SK-N-SH (cell line): ENCODE data around the gene AMZ1. TPM values are rescaled to one million over a fixed set of nuclear protein-coding genes. Genes with fewer than 3 reads are reported as not detected.

Source experiments
- CTCF ChIA-PET: fragments of 300-600, 350-600 bp; formaldehyde crosslinking; extraction: SDS; loops from one replicate; lab custom pipeline; 2021; lab: Yijun Ruan, JAX
- POLR2A ChIA-PET: fragments of 350-600 bp; sonication (Branson Sonifier 250); formaldehyde crosslinking; extraction: SDS; loops from one replicate; lab custom pipeline; 2020; ENCODE audit warnings: antibody characterized with exemption, inconsistent platforms; lab: Yijun Ruan, JAX
- DNase-seq: peaks from one replicate; pipeline ENCODE4 v3.0.0; 2012
- H2AFZ ChIP-seq: fragments of 200-600 bp; sonication (generic); 2 replicates; pipeline ENCODE4 v1.8.1; 2016; ENCODE audit warnings: antibody characterized with exemption, mild to moderate bottlenecking, low read depth
- H3F3A ChIP-seq: fragments of 200-600 bp; sonication (generic); replicated peaks from 2 replicates; pipeline ENCODE3; 2016; ENCODE audit warnings: antibody characterized with exemption, mild to moderate bottlenecking; ENCODE audit not compliant: insufficient read depth
- H3K27ac ChIP-seq, 2 experiments: fragments of 200-500 bp in 1 of 2; fragments of 200-600 bp in 1 of 2; sonication (Bioruptor generic) in 1 of 2; sonication (generic), shearing (Covaris generic) in 1 of 2; 2 replicates each; pipeline versions ENCODE4 v1.5.1 to v1.6.1; 2014 to 2016; ENCODE audit warnings: low read depth in 2 of 2, inconsistent platforms in 1 of 2, low read length in 1 of 2, mild to moderate bottlenecking in 1 of 2, mixed read lengths in 1 of 2
- H3K27me3 ChIP-seq: fragments of 200-600 bp; sonication (generic), shearing (Covaris generic); 2 replicates; pipeline ENCODE4 v1.6.1; 2016; ENCODE audit warnings: mixed run types; ENCODE audit not compliant: insufficient read depth
- H3K36me3 ChIP-seq, 2 experiments: fragments of 200-500 bp in 1 of 2; fragments of 200-600 bp in 1 of 2; sonication (Bioruptor generic) in 1 of 2; sonication (generic) in 1 of 2; replicated peaks in 1 of 2; 2 replicates each; pipeline versions ENCODE3 to v1.5.1; 2014 to 2016; ENCODE audit warnings: low read length in 1 of 2, mild to moderate bottlenecking in 1 of 2; ENCODE audit not compliant: insufficient read depth in 2 of 2, control insufficient read depth in 1 of 2
- H3K4me1 ChIP-seq, 2 experiments: fragments of 200-500 bp in 1 of 2; fragments of 200-600 bp in 1 of 2; sonication (Bioruptor generic) in 1 of 2; sonication (generic), shearing (Covaris generic) in 1 of 2; 2 replicates each; pipeline versions ENCODE4 v1.5.1 to v1.6.1; 2014 to 2016; ENCODE audit warnings: low read depth in 1 of 2, low read length in 1 of 2, mixed run types in 1 of 2; ENCODE audit not compliant: insufficient read depth in 2 of 2, control insufficient read depth in 1 of 2
- H3K4me2 ChIP-seq: fragments of 200-600 bp; sonication (generic), shearing (Covaris generic); 2 replicates; pipeline ENCODE4 v1.6.1; 2017; ENCODE audit warnings: mixed run types
- H3K4me3 ChIP-seq, 2 experiments: fragments of 200-500 bp in 1 of 2; fragments of 200-600 bp in 1 of 2; sonication (Bioruptor generic) in 1 of 2; sonication (generic), shearing (Covaris generic) in 1 of 2; 2 replicates each; pipeline versions ENCODE4 v1.5.1 to v1.8.1; 2014 to 2016; ENCODE audit warnings: low read depth in 2 of 2, inconsistent platforms in 1 of 2, low read length in 1 of 2, mild to moderate bottlenecking in 1 of 2, mixed read lengths in 1 of 2, moderate library complexity in 1 of 2
- H3K79me2 ChIP-seq: fragments of 200-600 bp; sonication (generic); 2 replicates; pipeline ENCODE4 v1.8.1; 2017; ENCODE audit warnings: mild to moderate bottlenecking; ENCODE audit not compliant: insufficient read depth
- H3K9ac ChIP-seq: fragments of 200-600 bp; sonication (generic); 2 replicates; pipeline ENCODE4 v1.6.1; 2017; ENCODE audit warnings: mixed run types
- H3K9me2 ChIP-seq: fragments of 200-600 bp; sonication (generic); 2 replicates; pipeline ENCODE4 v1.6.1; 2017; ENCODE audit warnings: mixed run types
- H3K9me3 ChIP-seq: fragments of 200-600 bp; sonication (generic); 2 replicates; pipeline ENCODE4 v1.6.1; 2017; ENCODE audit warnings: mixed run types, mild to moderate bottlenecking, moderate library complexity
- H4K20me1 ChIP-seq: fragments of 200-600 bp; sonication (generic); 2 replicates; pipeline ENCODE4 v1.6.1; 2017; ENCODE audit warnings: mild to moderate bottlenecking, mixed run types; ENCODE audit not compliant: insufficient read depth
- CHD2 ChIP-seq: fragments of 150-350 bp; IDR thresholded peaks from 2 replicates; pipeline ENCODE4 v1.6.1; 2018; ENCODE audit warnings: low read length; ENCODE audit not compliant: partially characterized antibody
- ELF1 ChIP-seq: IDR thresholded peaks from 2 replicates; pipeline ENCODE4 v1.4.0; 2012
- EP300 ChIP-seq, 2 experiments: IDR thresholded peaks; 2 replicates each; pipeline versions ENCODE4 v1.4.0 to v1.6.1; 2012; ENCODE audit warnings: borderline replicate concordance in 1 of 2, low read depth in 1 of 2, low read length in 1 of 2
- EZH2phosphoT487 ChIP-seq: fragments of 200-600 bp; sonication (generic); IDR thresholded peaks from 2 replicates; pipeline ENCODE4 v1.6.1; 2017; ENCODE audit warnings: low read depth, mixed run types, mild to moderate bottlenecking, antibody characterized with exemption, moderate library complexity, borderline replicate concordance
- FOSL2 ChIP-seq: IDR thresholded peaks from 2 replicates; pipeline ENCODE4 v1.4.0; 2012; ENCODE audit warnings: low read depth, mild to moderate bottlenecking, moderate library complexity, borderline replicate concordance
- FOXM1 ChIP-seq: IDR thresholded peaks from 2 replicates; pipeline ENCODE4 v1.4.0; 2012; ENCODE audit warnings: low read depth, mild to moderate bottlenecking
- GATA2 ChIP-seq: sonication (generic); formaldehyde crosslinking; IDR thresholded peaks from 2 replicates; pipeline ENCODE4 v1.5.0; 2020; ENCODE audit warnings: mild to moderate bottlenecking, missing genetic modification reagents
- IRF3 ChIP-seq: fragments of 150-350 bp; IDR thresholded peaks from 2 replicates; pipeline ENCODE4 v1.6.1; 2016; ENCODE audit warnings: mild to moderate bottlenecking, low read depth, low read length
- JUND ChIP-seq: IDR thresholded peaks from 2 replicates; pipeline ENCODE4 v1.4.0; 2012
- MEF2A ChIP-seq: IDR thresholded peaks from 2 replicates; pipeline ENCODE4 v1.4.0; 2012; ENCODE audit warnings: low read depth, borderline replicate concordance
- NFIC ChIP-seq: IDR thresholded peaks from 2 replicates; pipeline ENCODE4 v1.4.0; 2012; ENCODE audit warnings: borderline replicate concordance
- NRF1 ChIP-seq: IDR thresholded peaks from 2 replicates; pipeline ENCODE4 v1.6.1; 2012; ENCODE audit warnings: low read depth, mild to moderate bottlenecking, low read length
- RAD21 ChIP-seq: IDR thresholded peaks from 2 replicates; pipeline ENCODE4 v1.6.1; 2012; ENCODE audit warnings: mild to moderate bottlenecking, low read length
- REST ChIP-seq: IDR thresholded peaks from 2 replicates; pipeline ENCODE4 v1.6.1; 2012; ENCODE audit warnings: mild to moderate bottlenecking, low read depth, low read length, moderate library complexity
- TAF1 ChIP-seq: IDR thresholded peaks from 2 replicates; pipeline ENCODE4 v1.6.1; 2012; ENCODE audit warnings: low read depth, mild to moderate bottlenecking, low read length, moderate library complexity, borderline replicate concordance
- TCF12 ChIP-seq: IDR thresholded peaks from 2 replicates; pipeline ENCODE4 v1.4.0; 2012
- YY1 ChIP-seq: IDR thresholded peaks from 2 replicates; pipeline ENCODE4 v1.4.0; 2012; ENCODE audit warnings: low read depth, mild to moderate bottlenecking
- ZBTB33 ChIP-seq: IDR thresholded peaks from 2 replicates; pipeline ENCODE4 v1.4.0; 2012; ENCODE audit warnings: low read depth, borderline replicate concordance
- WGBS: methylation state at CpG from one replicate; pipeline ENCODE4 v1.1.6; 2017; ENCODE audit warnings: low lambda C conversion rate; 5-methylcytosine and 5-hydroxymethylcytosine counted together
- polyA plus RNA-seq, 3 experiments: library from polyadenylated mRNA; depleted of rRNA; stranded (reverse); fragments of >200 nt; gene quantifications; 2 replicates each; pipeline ENCODE4 v1.2.3, GENCODE V29; 2012
- TF ChIP-seq, protein P1 (sequence below): IDR thresholded peaks from 2 replicates; pipeline ENCODE4 v1.4.0; 2012; ENCODE audit warnings: low read depth, borderline replicate concordance

AMZ1 gene
- polyA plus RNA-seq, 1 of the 3 experiments (the other 2 are of a cell fraction) = 0.15 TPM

DNA sequence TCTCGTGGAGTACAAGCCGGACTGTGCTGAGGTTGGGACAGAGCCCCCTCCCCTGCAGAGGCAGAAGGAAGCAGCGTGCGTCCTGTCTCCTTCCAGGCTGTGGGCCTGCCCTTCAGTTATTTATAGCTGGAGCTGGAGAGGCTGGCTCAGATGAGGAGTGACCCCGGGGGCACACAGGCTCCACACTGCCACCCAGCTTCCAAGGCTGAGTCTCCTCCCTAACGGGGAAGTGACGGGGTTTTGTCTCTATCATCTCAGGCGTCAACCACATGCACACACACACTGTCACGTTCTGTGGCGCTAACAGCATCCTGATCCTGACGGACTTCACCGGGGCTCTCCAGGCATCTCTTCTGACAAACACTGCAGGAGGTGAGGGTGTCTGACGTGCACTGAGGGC lies 25.4 kb downstream of the AMZ1 start:
- POLR2A ChIA-PET = no interaction called here
- Histone ChIP-seq H3K9me3 (no peaks in the 10 kb centered on the region), H3K36me3 (peaks cover 4 to 21% of the 10 kb centered on the region in 2 experiments), H3K27me3 (no peaks in the 10 kb centered on the region), H3K27ac (no peak overlapping the region), H3K9me2 (no peaks in the 10 kb centered on the region), H3K79me2 (no peaks in the 10 kb centered on the region), H3F3A (no peaks in the 10 kb centered on the region), H3K4me2 (no peak overlapping the region), H3K4me1 (peaks cover 0 to 31% of the 10 kb centered on the region in 2 experiments; a peak in 1 of 4 replicates), H4K20me1 (no peaks in the 10 kb centered on the region), H3K9ac (no peak overlapping the region), H2AFZ (no peak overlapping the region), H3K4me3 (no peak overlapping the region)
- CTCF ChIA-PET = interaction anchor here (1.1 to 8.6 kb wide), 6 partner anchors 11 to 245 kb away, joined by 3 to 94 read pairs (median 26); no protein-coding TSS in a partner anchor
- no peak for TF ChIP-seq TCF12
- TF ChIP-seq NRF1 = no peak
- no peak for TF ChIP-seq CHD2
- no peak for TF ChIP-seq JUND
- no peak for TF ChIP-seq FOXM1
- no peak for TF ChIP-seq EP300 (IDR thresholded peaks at IDR 0.05; ENCODE audit: borderline replicate concordance in 1 of 2, low read depth in 1 of 2, low read length in 1 of 2)
- TF ChIP-seq FOSL2 = no peak
- TF ChIP-seq TAF1 = no peak
- no peak for TF ChIP-seq EZH2phosphoT487
- no peak for TF ChIP-seq ZBTB33
- TF ChIP-seq, protein P1, sequence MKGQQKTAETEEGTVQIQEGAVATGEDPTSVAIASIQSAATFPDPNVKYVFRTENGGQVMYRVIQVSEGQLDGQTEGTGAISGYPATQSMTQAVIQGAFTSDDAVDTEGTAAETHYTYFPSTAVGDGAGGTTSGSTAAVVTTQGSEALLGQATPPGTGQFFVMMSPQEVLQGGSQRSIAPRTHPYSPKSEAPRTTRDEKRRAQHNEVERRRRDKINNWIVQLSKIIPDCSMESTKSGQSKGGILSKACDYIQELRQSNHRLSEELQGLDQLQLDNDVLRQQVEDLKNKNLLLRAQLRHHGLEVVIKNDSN = no peak
- TF ChIP-seq ELF1 = no peak
- TF ChIP-seq MEF2A = no peak
- TF ChIP-seq YY1 = no peak
- TF ChIP-seq IRF3 = no peak
- peak; percentile 73 for DNase-seq
- 81% methylated on average over 13 of the region's 13 CpGs for WGBS

- H3K36me3 ChIP-seq = peaks cover 5 to 23% of the 10 kb centered on the region in 2 experiments
- 92% methylated on average over 12 of the region's 12 CpGs for WGBS
- no peaks in the 10 kb centered on the region for H3K9me3 ChIP-seq
- no peak overlapping the region for H3K27ac ChIP-seq
- no peak overlapping the region for H2AFZ ChIP-seq
- no peaks in the 10 kb centered on the region for H4K20me1 ChIP-seq
- peaks cover 0 to 31% of the 10 kb centered on the region in 2 experiments; a peak in 1 of 4 replicates for H3K4me1 ChIP-seq
- H3K4me2 ChIP-seq = no peak overlapping the region
- no peak for DNase-seq
- no peak overlapping the region for H3K9ac ChIP-seq
- H3K79me2 ChIP-seq = no peaks in the 10 kb centered on the region
- no peaks in the 10 kb centered on the region for H3K27me3 ChIP-seq
- H3K4me3 ChIP-seq = no peak overlapping the region
- H3K9me2 ChIP-seq = no peaks in the 10 kb centered on the region
- ChIA-PET POLR2A (no interaction called here), CTCF (interaction anchor here (0.5 to 8.6 kb wide), 10 partner anchors 12 to 255 kb away, joined by 3 to 94 read pairs (median 5); no protein-coding TSS in a partner anchor)
- H3F3A ChIP-seq = no peaks in the 10 kb centered on the region
- TF ChIP-seq RAD21 = no peak
- TF ChIP-seq REST = no peak
- no peak for TF ChIP-seq NRF1
- no peak for TF ChIP-seq CHD2
- TF ChIP-seq NFIC = no peak
- TF ChIP-seq JUND = no peak
- TF ChIP-seq, protein P1 = no peak
- TF ChIP-seq GATA2 (CRISPR knock-in tag) = no peak
- no peak for TF ChIP-seq ELF1
- no peak for TF ChIP-seq TCF12
- TF ChIP-seq FOXM1 = no peak
Observed at GRCh38 chr7:2713978-2714377, 26.0 kb downstream of the AMZ1 start.
